Measurements from ENCODE around the gene NR5A2.

DNA sequence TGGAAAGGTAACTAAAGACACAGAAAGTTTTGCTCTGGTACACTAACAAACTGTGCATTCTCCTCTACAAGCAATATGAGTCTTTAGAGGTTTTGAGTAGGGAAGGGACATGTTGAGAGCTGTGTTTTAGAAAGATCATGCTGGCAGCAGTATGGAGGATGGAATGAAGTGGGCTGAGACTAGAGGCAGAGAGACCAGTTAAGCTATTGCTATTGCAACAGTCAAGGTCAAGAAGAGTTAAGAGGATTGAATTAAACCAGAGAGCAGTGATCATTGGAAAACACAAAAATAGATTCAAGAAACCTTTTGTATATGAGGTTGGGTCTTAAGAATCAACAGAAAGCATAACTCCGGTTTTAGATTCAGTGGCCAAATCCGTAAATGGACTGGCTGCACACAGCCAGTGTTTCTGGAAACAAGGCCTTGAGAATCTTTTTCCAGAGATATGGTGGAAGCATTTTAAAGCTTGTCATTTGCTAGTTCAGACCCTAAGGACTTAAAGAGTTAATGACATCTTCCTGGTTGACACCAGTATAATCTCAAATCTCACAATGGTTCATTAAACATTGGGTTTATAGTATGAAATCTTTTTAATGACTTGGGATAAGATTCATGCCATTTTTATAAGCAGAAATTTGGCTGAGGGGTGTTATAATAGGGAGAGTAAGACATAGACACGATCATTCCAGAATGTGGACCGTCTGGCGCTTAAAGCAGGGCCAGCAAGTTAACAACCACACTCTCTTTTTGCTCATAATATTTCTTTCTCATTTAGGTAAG lies 177.9 kb downstream of the NR5A2 start:
- TF ChIP-seq POLR2A (IDR thresholded peaks at IDR 0.05), result no peak
- TF ChIP-seq CTCF (IDR thresholded peaks at IDR 0.05), result no peak
